Measurements from ENCODE around the gene TCL1B.

DNA sequence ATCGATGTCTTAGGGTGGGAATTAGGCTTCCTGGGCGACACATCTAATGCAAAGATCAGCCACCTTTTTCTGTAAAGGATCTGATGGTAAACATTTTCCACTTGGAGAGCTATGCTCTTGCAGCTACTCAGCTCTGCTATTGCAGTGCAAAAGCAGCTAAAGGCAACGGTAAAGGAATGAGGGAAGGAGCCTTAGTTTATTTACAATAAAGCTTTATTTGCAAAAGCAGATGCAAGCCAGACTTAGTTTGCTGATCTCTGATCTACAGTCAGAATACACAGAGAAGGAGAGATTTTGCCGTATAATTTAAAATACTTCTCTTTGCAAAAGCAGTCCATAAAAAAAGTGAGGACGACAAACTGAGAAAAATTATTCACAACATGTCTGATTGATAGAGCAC, 3.2 kb downstream of the TCL1B start:
- TF ChIP-seq ZSCAN29 (CRISPR knock-in tag; conservative IDR thresholded peaks at IDR 0.05) (no peak), CTCF (CRISPR knock-in tag; IDR thresholded peaks at IDR 0.05) (no peak), POLR2A (IDR thresholded peaks at IDR 0.05; ENCODE audit: insufficient read depth in 1 of 2, low read depth in 2 of 2, low read length in 2 of 2) (no peak)
- TF ChIP-seq, protein P1, sequence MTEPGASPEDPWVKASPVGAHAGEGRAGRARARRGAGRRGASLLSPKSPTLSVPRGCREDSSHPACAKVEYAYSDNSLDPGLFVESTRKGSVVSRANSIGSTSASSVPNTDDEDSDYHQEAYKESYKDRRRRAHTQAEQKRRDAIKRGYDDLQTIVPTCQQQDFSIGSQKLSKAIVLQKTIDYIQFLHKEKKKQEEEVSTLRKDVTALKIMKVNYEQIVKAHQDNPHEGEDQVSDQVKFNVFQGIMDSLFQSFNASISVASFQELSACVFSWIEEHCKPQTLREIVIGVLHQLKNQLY (CRISPR knock-in tag; IDR thresholded peaks at IDR 0.05): no peak
